ENCODE data around the gene HOXD12.
A peak's percentile ranks its signal among the peaks of the same experiment; 100 is the strongest.

Gene HOXD12

DNA sequence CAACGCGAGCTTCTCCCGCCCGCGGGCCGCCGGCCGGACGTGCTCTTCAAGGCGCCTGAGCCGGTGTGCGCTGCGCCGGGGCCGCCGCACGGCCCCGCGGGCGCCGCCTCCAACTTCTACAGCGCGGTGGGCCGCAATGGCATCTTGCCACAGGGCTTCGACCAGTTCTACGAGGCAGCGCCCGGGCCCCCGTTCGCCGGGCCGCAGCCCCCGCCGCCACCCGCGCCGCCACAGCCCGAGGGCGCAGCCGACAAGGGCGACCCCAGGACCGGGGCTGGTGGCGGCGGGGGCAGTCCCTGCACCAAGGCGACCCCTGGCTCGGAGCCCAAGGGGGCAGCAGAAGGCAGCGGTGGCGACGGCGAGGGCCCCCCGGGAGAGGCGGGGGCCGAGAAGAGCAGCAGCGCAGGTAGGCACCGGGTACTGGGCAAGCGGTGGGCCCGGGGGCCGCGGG lies 8.2 kb downstream of the HOXD12 start:
- no peak for DNase-seq

GRCh38 chr2:176109192-176109901 lies 9.8 kb downstream of the HOXD12 start:
- no peak for DNase-seq

DNA sequence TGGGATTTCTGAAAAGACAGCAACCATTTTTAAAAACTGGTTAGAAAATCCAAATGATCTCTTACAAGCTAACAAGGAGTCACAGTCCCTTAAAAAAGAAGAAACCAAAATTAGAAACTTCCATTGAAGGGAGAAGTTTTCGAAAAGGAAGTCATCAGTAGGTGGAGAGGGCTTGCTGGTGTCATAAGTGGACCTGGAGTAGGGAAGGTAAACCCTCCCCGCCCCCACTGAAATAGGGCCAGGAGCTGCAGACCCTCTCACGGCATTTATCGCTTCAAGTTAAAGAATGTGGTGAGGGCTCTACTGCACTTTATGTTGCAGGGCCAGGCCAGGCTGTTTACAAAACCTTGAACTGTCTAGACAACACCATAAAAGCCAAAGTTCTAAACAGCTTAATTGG lies 10.4 kb downstream of the HOXD12 start:
- no peak for DNase-seq

DNA sequence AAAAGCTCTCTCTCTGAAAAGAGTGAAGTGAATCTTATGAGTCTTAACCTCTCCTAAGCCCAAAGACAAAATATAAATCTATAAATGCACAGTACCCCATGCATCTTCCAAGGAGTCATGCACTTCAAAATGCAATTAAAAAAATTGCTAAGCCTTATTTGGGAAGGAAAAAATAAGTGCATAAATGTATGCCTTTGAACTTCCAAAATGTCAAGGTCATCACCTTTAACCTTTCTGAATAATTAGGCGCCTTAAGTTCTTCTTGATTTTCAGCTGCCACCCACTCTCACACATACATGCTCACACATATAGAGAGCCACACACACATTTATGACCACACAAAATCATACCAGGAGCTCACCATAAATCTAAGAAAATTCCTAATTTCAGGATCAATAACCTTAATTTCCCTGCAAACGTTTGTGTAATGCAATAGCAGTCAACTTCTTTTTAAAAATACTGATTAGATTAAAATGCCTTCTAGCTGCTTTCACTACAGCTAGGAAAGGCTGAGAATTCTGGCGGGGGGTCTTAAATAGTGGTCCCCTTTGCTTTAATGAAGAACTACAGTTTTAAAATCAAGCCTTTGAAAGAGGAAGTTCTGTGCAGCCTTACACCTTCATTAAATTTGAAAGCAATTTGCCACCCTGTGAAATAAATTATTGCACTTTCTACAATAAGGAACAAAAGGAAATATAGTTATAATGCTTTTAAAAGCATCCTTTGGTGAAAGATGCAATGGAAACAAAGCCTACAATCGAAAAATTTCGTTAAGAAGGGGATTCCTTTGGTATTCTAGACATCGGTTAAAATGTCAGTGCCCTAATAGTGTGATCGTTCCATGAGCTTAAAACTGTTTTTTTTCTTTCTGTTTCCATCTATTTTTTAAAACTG lies 11.1 kb downstream of the HOXD12 start:
- DNase-seq: no peak

- peak; percentile 55 for DNase-seq
Measured at GRCh38 chr2:176111309-176111663, 11.7 kb downstream of the HOXD12 start.

DNA sequence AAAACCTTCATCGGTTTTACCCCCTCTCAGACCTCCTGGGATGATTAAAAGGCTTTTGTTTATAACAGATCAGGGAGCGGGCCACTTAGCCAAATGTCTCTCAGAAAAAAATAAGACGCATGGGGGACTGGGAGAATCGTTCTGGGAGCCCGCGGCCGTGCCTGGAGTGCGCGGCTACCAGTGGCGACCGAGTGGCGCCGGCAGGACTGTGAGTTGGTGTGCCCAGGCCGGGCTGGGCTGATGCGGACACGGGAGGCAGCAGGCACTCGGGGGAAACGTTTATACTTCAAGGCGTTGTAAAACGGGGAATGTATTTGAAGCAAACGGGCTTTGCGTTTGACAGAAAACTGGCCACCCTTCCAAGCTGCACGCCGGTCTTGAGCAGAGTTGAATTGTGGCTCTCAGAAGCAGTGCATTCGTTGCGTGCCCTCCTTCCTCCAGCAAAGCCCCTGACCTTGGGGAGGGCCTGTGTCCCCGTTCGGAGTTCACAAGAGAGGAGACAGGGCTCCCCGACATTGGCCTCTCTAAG lies 12.3 kb downstream of the HOXD12 start:
- DNase-seq: no peak

- no peak for DNase-seq
Measured at GRCh38 chr2:176112375-176113302, 13.0 kb downstream of the HOXD12 start.

- DNase-seq: peak; percentile 77
Measured at GRCh38 chr2:176114120-176114929, 14.7 kb downstream of the HOXD12 start.

DNA sequence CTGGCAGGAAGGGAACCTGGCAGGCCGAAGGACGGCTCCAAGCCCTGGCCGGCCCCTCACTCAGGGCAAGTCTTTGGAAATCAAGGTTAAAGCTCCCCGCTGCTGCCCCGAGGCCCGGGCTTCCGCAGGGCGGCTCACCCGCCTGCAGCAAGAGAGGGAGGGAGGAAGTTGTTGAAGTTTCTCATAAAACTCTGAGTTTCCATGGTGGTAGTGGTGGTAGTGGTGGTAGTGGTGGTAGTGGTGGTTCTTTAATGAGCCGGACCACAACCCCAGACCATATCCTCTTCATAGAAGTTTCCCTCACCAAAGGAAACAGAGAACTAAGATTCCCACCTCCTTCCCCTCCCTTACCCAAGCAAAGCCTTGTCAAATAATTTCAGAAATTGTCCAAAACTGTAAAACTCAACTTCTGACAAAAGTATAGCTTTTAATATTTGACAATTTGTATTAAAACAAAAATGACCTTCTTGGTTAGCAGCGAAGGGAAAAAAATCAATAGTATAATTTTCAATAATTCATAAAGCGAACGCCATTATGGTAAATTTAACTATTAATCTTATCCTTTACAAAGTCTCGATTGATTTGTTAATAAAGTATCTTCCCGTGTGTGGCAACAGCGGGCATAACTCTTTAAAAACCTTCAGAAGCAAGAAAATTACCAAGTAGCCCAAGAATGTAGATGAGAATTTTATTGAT lies 15.5 kb downstream of the HOXD12 start:
- DNase-seq: no peak

DNA sequence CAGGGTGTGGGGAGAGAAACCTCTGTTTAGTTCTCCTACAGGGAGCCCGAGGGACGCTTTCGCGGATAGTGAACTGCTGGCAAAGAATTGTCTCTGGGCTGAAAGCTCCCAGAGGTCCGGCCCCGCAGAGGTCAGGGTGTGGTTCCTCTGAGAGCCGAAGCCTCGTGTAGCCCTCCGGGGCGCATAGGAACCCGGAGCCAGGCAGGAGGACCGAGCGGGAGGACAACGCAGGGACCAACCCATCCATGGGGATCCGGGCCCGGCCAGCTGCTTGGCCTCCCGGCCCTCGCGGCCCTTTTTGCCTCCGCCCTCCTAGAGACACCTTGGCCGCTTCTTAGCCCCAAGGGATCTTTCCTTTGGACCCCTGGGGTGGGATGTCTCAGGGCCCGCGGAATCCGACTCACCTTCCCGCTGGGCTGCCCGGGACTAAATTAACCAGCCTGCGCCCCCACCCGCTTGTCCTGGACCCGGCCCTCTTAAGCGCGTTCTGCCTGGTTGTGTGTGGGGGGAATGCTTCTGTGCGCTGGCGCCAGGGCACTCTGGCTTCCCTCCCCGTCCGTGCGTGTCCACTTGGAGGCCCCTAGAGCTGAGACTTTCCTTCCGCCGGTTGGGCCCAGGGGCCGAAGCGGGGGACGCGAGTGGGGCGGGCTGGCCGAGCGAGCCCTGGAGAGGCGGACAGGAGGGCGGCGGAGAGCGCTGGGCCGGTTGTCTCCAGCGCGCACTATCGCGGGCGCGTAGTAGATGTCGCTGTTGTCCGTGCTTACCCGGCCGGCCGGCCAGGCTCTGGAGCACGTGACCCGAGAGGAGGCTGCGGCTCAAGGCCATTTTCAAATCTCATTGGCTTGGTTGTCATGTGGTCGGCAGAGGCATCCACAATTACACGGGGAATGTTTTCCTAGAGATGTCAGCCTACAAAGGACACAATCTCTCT lies 16.6 kb downstream of the HOXD12 start, which contains the start of gene HOXD10:
TSS of gene HOXD10 (plus strand) at position 896 of the 931 bp plus-strand sequence. CDS start 56 bp downstream, outside the sequence.
- DNase-seq: no peak

GRCh38 chr2:176117162-176117822 lies 17.7 kb downstream of the HOXD12 start:
- no peak for DNase-seq

GRCh38 chr2:176117823-176118371 lies 18.3 kb downstream of the HOXD12 start:
- no peak for DNase-seq

DNA sequence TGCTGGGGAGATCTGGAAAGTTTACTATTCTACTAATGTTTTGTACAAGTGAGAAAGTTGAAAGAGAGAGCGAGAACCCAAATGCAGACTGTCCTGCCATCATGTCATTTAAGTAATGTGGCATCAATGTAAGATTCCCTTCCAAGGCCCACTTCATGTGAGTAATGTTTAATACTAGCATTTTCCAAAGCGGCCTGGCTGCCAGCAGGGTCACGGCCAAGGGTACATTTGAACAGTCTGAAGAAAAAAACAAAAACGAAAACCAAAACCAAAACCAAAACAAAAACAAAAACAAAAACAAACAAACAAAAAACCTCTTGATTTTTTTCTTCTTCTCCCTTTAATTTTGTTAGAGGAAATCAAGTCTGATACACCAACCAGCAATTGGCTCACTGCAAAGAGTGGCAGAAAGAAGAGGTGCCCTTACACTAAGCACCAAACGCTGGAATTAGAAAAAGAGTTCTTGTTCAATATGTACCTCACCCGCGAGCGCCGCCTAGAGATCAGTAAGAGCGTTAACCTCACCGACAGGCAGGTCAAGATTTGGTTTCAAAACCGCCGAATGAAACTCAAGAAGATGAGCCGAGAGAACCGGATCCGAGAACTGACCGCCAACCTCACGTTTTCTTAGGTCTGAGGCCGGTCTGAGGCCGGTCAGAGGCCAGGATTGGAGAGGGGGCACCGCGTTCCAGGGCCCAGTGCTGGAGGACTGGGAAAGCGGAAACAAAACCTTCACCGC lies 19.2 kb downstream of the HOXD12 start:
- DNase-seq: no peak

- DNase-seq: no peak
Measured at GRCh38 chr2:176120364-176121189, 21.0 kb downstream of the HOXD12 start.

DNA sequence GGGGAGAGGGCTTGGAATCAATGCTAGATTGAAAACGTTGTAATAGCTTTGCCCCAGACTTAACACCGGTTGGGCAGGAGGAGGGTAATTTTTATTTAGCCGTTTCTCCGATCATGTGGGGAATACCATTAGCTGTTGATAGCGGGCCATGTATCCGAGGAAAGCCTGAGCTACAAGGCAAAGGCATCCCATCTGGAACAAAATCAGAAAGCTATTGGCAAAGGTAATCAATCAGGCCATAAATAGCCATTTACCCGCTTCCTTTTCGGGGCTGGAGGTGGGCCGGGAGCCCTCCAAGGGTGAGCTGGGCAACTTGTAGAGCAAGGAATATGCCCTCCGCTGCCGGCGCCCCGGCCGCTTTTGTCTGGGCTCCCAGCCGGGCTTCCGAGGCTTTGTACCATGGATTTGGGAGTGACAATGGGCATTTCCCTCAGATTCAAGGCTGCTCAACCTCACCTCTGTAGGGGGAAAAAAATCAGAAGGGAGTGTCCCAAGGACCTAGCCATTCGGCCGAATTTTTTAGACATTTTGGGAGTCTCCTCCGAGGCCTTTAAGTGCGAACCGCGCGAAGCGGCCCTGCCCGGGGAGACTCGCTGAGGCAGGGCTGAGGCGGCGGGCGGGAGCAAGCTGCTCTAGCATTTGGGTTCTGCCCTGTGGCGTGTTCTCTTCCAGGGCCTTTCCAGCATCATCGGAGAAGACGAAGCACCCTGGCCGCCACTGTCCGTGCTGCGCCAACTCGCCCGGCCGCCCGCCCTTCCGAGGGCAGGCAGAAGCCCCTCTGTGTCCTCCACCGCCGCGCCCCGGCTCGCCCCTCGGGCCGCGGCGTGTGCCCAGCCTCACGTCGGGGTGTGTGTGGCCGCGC lies 21.8 kb downstream of the HOXD12 start:
- no peak for DNase-seq

DNA sequence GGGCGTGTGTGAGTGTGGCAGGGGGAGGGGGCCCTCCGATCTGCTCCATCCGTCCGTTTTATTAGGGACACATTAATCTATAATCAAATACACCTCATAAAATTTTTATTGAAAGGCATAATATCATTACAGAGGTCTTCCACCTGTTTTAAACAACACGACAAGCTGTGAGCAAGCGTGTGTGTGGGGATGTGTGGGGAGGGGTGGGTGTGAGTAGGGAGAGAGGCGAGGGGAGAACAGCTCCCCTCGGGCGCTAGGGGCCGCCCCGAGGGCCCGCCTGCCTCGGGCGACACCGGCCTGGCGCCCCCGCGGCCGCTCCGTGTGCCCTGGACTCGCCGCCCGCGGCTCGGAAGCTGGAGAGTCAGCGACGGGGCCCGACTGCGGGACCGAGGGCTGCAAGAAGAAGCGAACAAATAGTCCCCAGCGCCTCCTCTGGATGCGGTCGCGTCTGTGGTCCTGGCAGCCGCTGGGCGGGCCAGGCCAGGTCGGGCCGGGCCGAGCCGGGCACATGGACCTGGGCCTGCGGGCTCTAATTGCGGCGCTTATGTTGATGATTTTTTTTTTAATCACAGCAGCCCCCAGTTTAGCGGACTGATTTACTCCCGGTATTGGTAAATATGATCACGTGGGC lies 22.6 kb downstream of the HOXD12 start:
- no peak for DNase-seq

Data from NCI-H2081 treated with DMSO at 0.1 percent for 48 hours (cell line).